Activated CD4-positive, alpha-beta T cell treated with anti-CD3 and anti-CD28 coated beads, Interleukin-2, amount 50 U/mL, for 16 hours (primary cell): ENCODE data around the gene STAT1.
"Not testable (repeated sequence)": the region's sequence is repeated elsewhere in the genome, so short reads cannot be mapped to it uniquely, and the experiment has no call there.

ENCODE experiments used
- DNase-seq: peaks from one replicate; pipeline ENCODE4 v3.0.0-alpha.2; 2020

The STAT1 gene

GRCh38 chr2:191006297-191006696, 7.7 kb downstream of the STAT1 start:
- no peak for DNase-seq

GRCh38 chr2:191003405-191004309, 10.3 kb downstream of the STAT1 start:
- DNase-seq, result peak; percentile 34

- no peak for DNase-seq
Measured at GRCh38 chr2:191001624-191002023, 12.3 kb downstream of the STAT1 start.

GRCh38 chr2:191001032-191001431, 12.9 kb downstream of the STAT1 start:
- DNase-seq, result no peak

GRCh38 chr2:190999949-191000665, 13.9 kb downstream of the STAT1 start:
- no peak for DNase-seq

- DNase-seq, result no peak
Measured at GRCh38 chr2:190999058-190999457, 14.9 kb downstream of the STAT1 start.

- no peak for DNase-seq
Measured at GRCh38 chr2:190997526-190998113, 16.4 kb downstream of the STAT1 start.

GRCh38 chr2:190996947-190997346, 17.0 kb downstream of the STAT1 start:
- DNase-seq, result no peak

GRCh38 chr2:190996338-190996946, 17.5 kb downstream of the STAT1 start:
- no peak for DNase-seq

GRCh38 chr2:190995315-190995714, 18.7 kb downstream of the STAT1 start:
- not testable (repeated sequence) for DNase-seq

GRCh38 chr2:190994148-190994547, 19.8 kb downstream of the STAT1 start:
- DNase-seq, result no peak

- DNase-seq, result no peak
Measured at GRCh38 chr2:190993292-190993643, 20.7 kb downstream of the STAT1 start.

GRCh38 chr2:190990132-190990531, 23.8 kb downstream of the STAT1 start:
- no peak for DNase-seq

- DNase-seq, result no peak
Measured at GRCh38 chr2:190988910-190989309, 25.1 kb downstream of the STAT1 start.

- no peak for DNase-seq
Measured at GRCh38 chr2:190987938-190988337, 26.0 kb downstream of the STAT1 start.

GRCh38 chr2:190987116-190987515, 26.9 kb downstream of the STAT1 start:
- no peak for DNase-seq

GRCh38 chr2:190986221-190986953, 27.6 kb downstream of the STAT1 start:
- DNase-seq, result no peak

- peak; percentile 48 for DNase-seq
Measured at GRCh38 chr2:190984595-190984994, 29.4 kb downstream of the STAT1 start.

- DNase-seq, result no peak
Measured at GRCh38 chr2:190982262-190983034, 31.5 kb downstream of the STAT1 start.

- no peak for DNase-seq
Measured at GRCh38 chr2:190981733-190982132, 32.2 kb downstream of the STAT1 start.

- no peak for DNase-seq
Measured at GRCh38 chr2:190981333-190981732, 32.6 kb downstream of the STAT1 start.
